GM21619 (cell line): Measurements from ENCODE around the gene TBC1D4.
"Not testable (repeated sequence)": the region's sequence is repeated elsewhere in the genome, so short reads cannot be mapped to it uniquely, and the experiment has no call there.

Experiments used
- ATAC-seq: cut with Tn5 transposase; IDR thresholded peaks from one replicate; pipeline ENCODE4 v1.9.1; 2021; ENCODE audit not compliant: unreplicated experiment

Gene TBC1D4

DNA sequence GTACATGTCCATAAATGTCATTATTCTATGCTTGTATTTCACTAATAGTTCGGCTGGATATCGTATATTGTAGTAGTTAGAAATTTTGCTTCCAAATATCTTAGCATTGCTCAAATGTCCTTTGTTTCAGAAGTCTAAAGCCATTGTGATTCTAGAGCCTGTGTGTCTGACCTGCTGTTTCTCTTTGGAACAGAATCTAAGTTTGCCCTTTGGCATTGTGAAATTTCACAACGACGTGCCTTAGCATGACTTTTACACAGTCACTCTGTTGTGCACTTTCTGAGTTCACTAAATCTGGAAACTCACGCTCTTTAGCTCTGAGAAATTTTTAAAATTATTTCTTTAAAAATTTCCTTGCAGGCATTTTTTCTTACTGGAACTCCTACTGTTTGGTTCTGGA is 152.2 kb downstream of the TBC1D4 start:
- ATAC-seq = no peak

DNA sequence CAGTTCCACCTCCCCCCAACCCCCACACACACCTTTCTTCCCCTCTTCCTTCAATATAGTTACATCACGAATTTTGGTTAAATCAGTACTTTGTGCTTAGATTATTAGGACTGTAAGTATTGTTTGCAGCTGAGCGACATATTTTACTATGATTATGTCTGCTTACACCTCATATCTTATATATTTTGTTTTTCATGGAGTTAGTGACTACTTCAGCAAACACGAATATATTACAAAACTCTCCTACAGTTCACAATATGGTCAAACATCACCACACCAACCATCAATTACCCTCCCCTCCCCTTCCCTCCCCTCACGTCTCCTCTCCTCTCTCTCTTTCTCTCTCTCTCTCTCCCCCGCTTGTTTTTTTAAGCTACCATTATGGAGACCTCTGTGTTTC is 152.9 kb downstream of the TBC1D4 start:
- no peak for ATAC-seq

DNA sequence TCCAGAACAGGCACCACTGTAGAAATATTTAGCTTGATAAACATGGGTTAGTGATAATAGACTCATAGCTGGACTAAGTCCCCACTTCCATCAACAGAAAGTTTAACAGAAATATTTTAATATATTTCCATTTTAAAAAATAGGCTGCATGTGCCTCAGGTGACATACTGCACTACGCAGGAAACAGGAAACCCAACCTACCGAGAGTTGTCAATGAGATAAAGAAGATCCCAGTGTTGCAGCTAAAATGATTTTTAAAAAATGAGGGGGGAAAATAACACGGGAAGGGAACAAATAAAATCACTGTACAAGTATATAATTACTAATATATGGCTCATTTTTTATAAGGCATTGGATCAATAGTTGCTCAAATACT is 154.8 kb downstream of the TBC1D4 start:
- ATAC-seq = no peak

GRCh38 chr13:75326173-75327134 is 155.5 kb downstream of the TBC1D4 start:
- ATAC-seq = peak; percentile 95

GRCh38 chr13:75325711-75326110 is 156.3 kb downstream of the TBC1D4 start:
- no peak for ATAC-seq

- no peak for ATAC-seq
Observed at GRCh38 chr13:75324413-75324940, 157.5 kb downstream of the TBC1D4 start.

DNA sequence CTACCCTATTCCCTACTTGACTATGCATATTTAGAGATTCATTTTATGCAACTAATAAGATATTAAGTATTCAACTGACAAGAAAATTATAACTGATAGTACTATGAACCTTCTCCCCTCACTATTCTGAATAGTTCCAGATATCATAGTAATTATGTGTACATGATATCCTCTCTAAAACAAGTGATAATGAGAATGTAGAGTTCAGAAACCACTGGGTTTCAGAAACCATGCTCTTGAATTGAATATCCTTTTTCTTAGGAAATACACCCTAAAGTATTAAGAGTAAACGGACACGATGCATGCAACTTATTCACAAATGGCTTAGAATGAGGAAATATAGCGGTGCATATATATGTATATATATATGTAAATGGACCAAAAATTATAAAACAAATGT is 160.9 kb downstream of the TBC1D4 start:
- ATAC-seq = no peak

- ATAC-seq = no peak
Observed at GRCh38 chr13:75319254-75319653, 162.7 kb downstream of the TBC1D4 start.

GRCh38 chr13:75318138-75318833 is 163.7 kb downstream of the TBC1D4 start:
- ATAC-seq = peak; percentile 49

- no peak for ATAC-seq
Observed at GRCh38 chr13:75316427-75316826, 165.5 kb downstream of the TBC1D4 start.

GRCh38 chr13:75312884-75313520 is 169.0 kb downstream of the TBC1D4 start:
- peak; percentile 50 for ATAC-seq

GRCh38 chr13:75309981-75310580 is 171.9 kb downstream of the TBC1D4 start:
- ATAC-seq = peak; percentile 29

GRCh38 chr13:75308222-75308621 is 173.7 kb downstream of the TBC1D4 start:
- ATAC-seq = peak; percentile 54

DNA sequence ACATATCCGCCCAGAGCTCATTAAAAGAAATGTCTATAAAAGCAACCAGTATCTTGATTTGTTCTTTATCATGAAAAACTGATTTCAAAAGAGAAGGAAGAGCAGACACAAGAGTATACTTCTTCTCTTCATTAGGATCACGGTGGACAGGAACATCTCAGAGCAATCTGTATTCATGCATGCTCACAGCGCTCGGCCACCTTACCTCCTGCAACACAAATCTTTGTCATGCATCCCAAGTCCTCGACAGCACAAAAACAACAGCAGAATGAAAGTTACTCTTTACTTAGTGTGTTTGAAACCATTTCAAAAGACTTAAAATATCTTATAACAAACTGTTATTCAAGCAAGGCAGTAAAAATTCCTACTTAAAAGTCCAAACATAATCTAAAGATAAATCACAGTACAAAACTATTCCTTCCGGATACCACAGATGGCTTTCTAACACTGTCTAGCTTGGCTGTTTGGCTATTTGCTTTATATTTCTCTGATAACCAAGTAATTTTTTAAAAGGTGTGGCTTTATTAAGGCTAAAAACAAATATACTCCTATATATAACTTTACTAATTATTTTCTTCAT is 174.5 kb downstream of the TBC1D4 start:
- ATAC-seq = no peak

DNA sequence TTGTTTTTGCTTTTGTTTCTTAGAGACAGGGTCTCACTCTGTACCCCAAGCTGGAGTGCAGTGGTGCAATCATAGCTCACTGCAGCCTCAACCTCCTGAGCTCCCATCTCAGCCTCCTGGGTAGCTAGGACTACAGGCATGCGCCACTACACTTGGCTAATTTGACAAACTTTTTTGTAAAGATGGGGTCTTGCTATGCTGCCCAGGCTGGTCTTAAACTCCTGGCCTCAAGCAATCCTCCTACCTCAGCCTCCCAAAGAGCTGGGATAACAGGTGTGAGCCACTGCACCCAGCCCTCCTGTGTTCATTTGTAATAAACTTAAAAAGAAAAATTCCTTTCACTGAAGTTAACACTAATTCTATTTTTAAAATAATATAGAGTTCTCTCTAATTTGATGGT is 175.0 kb downstream of the TBC1D4 start:
- not testable (repeated sequence) for ATAC-seq

GRCh38 chr13:75305059-75305458 is 176.9 kb downstream of the TBC1D4 start:
- no peak for ATAC-seq

GRCh38 chr13:75303263-75303662 is 178.7 kb downstream of the TBC1D4 start:
- no peak for ATAC-seq

GRCh38 chr13:75302071-75302698 is 179.8 kb downstream of the TBC1D4 start:
- ATAC-seq = no peak

DNA sequence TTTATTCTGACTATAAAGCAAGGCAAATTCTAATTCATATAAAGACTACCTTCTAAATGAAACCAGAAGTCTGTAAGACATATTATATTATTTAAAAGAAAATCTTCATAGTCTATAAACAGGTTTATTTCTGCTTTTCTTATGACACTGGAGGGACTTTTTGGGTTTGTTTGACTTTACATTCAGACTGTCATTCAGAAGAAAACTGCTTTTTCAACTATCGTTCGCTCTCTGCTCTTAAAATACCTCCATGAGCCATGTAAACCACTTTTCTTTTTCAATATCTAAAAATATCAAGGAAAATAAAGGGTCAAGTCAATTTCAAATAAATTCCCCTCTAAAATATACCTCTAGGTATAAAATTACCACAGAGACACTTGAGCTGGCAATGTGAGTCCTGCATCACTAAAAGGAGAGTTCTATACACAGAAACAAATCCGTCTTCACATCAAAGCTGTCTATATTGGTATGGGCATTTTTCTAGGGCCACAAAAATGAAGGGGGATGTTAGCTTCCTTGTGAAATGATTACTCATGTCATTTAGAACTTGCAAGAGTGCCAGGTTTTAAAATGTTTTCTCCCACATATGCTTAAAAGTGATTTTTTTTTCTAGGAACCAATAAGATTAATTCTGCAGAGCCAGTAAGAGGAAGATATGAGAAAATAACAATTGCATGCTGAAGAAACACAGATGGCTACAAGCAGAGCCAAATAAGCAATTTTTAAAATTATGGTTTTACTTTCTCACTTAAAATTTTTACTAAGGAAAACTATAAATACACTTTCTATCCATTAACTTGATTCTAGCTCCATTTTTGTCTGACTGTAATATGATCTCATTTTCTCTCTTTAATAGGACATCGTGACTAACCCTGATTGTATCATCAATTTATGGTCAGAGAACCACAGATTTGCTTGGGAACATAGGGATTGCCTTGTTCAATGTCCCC is 181.8 kb downstream of the TBC1D4 start:
- peak; percentile 77 for ATAC-seq
